ENCODE results near the gene VASP.
"Not testable (repeated sequence)": the region's sequence is repeated elsewhere in the genome, so short reads cannot be mapped to it uniquely, and the experiment has no call there.

VASP gene

DNA sequence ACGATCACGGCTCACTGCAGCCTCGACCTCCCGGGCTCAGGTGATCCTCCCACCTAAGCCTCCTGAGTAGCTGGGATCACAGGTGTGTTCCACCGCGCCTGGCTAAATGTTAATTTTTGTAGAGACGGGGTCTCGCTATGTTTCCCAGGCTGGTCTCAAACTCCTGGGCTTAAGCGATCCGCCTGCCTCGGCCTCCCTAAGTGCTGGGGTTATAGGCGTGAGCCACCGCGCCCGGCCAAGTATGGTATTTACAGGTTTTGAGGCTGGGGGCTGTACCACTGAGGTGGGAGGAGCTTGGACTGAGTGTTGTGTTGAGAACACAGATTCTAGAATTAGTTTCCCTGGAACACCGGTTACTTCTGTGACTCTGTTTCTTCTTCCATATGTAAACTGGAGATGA, 9.5 kb upstream of the VASP start:
- DNase-seq, result no peak

DNA sequence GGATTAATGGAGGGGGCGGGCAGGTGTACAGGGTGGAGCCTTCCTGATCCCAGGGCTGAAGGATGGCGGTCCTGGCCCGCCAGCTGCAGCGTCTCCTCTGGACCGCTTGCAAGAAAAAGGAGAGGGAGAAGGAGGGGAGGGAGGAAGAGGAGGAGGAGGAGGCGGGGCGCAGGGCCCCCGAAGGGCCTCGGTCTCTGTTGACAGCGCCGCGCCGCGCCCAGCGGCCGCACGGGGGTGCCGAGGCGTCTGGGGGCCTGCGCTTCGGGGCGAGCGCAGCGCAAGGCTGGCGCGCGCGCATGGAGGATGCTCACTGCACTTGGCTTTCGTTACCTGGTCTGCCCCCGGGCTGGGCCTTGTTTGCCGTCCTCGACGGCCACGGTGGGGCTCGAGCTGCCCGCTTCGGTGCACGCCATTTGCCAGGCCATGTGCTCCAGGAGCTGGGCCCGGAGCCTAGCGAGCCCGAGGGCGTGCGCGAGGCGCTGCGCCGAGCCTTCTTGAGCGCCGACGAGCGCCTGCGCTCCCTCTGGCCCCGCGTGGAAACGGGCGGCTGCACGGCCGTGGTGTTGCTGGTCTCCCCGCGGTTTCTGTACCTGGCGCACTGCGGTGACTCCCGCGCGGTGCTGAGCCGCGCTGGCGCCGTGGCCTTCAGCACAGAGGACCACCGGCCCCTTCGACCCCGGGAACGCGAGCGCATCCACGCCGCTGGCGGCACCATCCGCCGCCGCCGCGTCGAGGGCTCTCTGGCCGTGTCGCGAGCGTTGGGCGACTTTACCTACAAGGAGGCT, 8.7 kb upstream of the VASP start, which contains the start of gene PPM1N:
PPM1N (plus strand) TSS at position 33 of the 785 bp plus-strand sequence; CDS start at position 63, 30 bp downstream.
- DNase-seq, result peak; percentile 11 to 19

DNA sequence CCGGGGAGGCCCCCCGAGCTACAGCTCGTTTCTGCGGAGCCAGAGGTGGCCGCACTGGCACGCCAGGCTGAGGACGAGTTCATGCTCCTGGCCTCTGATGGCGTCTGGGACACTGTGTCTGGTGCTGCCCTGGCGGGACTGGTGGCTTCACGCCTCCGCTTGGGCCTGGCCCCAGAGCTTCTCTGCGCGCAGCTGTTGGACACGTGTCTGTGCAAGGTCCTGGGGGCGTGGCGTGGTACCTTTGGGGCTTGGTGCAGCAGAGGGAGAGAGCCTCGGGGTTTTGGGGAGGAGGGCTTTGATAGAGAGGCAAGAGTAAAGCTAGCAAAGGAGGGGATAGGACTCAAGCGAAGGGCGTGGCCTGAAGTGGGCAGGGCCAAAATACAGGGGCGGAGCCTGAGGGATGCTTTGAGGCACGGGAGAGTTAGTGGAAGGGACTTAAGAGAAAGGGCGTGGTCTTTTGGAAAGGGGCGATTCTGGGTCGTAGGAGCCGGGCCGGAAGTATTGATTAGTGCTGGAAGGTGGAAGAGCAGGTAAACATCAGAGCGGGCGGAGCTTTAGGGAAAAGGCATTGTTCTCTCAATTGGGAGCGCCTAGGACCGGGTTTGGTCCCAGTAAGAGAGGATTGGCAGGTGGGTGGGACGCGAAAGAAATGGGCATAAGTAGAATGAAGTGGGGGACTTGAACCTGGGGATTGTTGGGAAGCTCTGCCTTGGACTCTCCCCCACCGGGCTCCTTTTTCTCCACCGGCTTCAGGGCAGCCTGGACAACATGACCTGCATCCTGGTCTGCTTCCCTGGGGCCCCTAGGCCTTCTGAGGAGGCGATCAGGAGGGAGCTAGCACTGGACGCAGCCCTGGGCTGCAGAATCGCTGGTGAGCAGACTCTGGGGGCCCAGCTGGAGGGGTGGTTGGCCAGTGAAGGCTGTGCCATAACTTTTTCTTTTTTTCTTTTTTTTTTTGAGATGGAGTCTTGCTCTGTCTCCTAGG, 7.8 kb upstream of the VASP start:
- no peak for DNase-seq

DNA sequence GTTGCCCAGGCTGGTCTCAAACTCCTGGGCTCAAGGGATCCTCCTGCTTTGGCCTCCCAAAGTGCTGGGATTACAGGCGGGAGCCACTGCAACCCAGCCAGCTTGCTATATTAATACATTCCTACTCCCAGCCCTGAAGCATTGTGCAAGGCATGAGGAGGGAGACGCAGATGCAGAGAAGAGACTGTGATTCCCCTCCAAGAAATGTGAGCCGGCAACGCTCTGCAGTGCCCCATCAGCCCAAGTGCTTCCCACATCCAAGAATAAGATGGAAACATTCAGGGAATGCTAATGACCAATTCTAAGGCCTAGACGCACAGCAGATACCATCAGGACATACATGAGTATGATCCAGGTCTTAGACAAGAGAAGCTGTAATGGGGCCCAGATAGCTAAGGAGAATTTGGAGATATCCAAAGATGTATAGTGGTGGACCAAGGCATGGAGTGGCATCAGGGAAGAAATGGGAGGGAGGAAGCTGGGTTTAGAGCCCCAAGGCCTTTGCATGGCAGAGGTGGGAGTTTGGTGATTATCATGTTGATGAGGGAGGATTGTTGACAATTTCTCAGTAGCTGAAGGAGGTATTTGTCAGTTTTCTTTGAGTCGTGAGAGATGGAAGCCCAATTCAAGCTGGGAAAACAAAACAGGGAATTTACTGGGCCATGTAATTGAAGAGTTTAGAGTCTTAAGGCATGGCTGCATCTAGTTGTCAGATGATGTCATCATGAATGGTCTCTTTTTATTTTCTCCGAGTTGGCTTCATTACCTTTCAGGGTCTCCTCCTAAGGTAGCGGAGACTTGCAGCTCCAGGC, 6.2 kb upstream of the VASP start:
- DNase-seq, result no peak

DNA sequence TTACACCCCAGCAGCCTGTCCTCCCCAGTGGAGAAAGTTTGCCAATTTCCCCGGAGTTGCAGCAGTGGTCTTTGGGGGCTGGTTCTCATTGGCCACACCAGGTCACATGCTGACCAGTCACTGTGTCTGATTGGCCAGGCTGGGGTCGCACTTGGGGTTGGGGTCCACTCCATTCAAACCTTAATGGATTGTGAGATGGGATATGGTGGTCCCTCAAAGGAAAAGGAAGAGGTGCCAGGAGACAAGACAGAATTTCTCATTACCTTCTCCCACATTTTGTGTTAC, 5.6 kb upstream of the VASP start:
- no peak for DNase-seq

DNA sequence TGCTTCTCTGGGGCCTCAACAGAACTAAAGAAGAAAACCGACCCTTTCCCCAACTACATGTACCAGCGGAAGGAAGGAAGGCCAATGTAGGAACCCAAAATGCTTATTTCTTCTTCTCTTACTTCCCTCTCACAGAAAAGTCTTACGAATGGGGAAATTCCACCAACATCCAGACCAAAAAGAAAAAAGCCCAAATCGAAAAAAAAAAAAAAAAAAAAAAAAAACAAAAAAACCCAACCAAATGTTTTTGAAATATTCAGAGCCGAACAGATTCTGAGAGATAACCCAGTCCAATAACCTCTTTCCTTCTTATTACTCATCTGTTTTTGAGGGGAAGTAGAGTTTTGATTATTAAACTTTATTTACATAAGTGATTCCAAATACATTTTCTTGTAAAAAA, 5.2 kb upstream of the VASP start:
- DNase-seq, result no peak

DNA sequence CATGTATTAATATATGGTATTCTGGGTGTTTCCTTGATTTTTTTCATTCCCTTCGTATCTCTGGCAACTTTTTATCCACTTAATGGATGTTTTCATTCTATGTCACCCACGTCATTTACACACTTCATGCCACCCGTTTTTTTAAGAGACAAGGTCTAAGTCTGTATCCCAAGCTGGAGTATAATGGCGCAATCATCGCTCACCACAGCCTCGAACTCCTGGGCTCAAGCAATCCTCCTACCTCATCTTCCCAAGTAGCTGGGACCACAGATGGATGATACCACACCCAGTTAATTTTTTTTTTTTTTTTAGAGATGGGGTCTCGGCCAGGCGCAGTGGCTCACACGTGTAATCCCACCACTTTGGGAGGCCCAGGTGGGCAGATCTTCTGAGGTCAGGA, 3.4 kb upstream of the VASP start:
- no peak for DNase-seq

DNA sequence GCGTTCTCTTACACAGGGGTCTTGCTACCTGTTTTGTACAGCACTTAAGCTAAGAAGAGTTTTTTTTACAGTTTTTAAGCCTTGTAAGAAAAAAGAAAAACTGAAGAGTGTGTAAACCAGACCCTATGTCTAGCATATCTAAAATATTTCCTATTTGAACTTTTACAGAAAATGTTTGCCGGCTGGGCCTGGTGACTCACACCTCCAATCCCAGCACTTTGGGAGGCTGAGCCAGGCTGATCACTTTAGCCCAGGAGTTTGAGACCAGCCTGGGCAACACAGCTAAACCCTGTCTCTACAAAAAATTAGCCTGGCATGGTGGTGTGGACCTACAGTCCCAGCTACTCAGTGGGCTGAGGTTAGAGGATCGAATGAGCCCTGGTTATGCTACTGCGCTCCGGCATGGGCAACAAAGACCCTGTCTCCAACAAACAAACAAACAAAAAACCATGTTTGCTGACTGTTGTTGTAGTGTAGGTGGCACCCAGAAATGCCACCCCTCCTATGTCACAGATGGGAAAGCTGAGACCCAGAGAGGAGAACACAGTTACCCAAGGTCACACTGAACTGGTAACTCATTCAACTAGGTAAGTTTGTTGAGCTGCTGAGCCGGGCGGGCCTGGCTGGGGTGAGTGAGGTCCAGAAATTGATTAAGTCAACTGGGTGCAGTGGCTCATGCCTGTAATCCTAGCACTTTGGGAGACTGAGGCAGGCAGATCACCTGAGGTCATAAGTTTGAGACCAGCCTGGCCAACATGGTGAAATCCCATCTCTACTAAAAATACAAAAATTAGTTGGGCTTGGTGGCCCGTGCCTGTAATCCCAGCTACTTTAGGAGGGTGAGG, 1.9 kb upstream of the VASP start:
- DNase-seq, result no peak

DNA sequence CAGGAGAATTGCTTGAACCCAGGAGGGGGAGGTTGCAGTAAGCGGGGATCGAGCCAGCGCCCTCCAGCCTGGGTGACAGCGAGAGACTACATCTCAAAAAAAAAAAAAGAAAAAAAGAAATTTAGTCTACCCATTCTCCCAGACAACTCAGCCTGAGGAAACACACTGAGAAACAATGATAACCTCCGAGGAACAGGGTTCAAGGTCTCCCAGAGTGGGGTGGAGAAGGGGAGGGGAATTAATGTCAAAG, 1.4 kb upstream of the VASP start:
- no peak for DNase-seq

DNA sequence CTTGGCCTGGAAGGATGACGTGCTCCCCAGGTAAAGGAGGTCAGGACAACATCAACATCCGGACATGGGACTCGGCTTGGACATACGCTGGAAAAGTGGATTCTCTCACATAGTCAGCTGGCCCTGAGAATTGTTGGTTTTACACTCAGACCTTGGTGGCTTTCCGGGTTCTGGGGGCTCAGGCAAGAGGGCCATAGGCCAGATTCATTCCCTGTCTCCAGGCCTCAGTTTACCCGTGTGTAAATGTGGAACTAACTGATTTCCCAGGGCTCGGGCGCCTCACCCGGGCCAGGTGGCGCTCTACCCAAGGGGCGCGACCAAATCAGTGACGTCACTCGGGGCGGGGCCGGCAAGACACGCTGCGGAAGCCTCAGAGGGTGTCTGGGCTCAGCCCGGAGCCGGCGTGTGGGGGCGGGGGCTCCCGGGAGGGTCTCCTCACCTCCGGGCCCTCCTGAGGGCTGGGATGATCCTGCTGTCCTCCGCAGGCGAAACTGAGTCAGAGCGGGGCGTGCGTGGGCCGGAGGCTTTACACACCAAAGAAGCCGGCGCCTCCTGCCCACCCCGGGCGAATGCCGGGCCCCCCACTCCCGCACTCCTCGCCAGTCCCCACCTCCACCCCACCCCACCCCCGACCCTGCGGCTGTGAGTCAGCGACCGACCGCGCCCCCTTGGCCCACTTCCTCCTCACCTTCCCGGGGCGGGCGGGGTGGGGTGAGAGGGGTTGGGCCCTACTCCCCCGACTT, 862 bp upstream of the VASP start:
- DNase-seq, result peak; percentile 76 to 78

DNA sequence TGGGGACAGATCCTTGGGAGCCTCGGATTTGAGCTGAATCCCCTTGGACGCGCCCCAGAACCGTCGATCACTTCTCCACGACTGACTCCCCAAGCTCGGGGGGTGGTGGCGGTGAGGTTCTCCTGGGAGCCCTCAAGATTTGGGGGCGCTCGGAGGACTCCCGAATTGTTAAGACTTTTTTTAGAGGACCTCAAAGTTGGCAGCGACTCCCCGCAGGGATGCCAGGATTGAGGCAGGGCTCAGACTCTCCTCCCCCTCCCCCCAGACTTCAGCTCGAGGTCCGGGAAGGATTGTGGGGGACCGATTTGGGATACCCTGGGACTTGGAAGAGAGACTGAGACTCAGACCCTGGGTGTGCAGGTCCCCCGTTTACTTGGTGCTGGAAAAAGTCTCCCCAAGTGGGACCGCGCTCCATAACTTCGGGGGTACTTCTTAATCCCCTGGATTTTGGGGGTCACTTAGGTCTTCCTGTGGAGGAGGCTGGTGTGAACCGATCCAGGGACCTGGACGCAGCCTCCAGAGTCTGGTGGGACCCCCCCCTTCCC, 665 bp downstream of the VASP start:
- DNase-seq, result no peak

DNA sequence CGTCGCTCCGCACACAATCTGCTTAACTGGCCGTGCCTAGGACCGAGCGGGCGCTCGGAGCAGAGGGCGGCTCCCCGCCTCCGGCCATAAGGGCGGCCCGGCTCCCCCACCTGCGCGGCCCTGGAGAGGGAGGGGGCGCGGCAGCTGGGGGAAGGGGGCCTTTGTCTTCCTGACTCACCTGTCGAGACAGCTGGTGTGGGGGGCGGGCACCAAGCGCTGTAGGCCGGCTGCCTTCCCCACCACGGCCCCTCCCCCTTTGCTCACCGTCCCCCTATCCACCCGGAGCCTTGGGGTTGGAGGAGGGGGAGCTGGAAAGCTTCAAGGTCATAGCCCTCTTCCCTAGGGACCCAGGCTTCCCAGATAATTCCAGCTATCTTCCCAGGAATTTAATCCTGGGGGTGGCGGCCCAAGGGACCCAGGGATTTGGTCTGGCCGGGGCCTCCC, 1.2 kb downstream of the VASP start:
- DNase-seq, result no peak

DNA sequence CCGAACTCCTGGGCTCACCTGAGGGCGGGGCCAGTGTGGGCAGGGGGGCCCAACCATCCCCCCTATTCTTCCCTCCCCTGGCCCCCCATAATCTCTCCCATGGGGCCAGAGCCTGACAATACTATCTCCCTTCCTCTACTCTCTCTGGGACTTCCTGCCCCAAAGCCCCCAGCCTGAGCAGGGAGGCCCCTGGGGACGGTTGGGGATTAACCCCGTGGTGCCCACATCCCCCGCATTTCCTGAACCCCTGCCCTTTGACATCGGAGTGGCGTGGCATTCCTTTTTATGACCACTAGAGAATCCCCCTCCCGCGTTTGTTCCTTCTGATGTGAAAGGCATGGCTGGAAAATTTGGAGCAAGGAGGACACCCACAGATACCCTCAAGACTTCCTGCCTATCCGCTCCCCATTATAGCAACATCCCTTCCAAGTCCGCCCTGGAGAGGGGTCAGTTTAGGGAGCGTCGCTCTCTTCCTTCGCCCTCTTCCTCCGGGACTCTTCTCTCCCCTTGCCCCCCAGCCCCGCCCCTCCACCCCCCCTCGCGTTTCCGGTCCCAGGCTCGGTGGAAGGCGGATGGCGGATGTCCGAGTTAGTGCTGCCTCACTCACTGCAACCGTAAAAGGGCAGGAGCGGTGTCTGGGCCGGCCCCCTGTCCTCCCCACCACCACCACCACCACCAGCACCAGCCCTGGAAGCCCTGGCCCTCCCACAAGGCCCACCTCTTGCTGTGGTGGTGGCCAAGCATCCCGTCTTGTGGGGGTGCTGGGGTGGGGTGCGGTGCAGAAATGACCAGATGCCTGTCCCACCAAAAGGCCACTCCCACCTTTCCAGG, 1.8 kb downstream of the VASP start:
- DNase-seq, result peak; percentile 53 to 54

DNA sequence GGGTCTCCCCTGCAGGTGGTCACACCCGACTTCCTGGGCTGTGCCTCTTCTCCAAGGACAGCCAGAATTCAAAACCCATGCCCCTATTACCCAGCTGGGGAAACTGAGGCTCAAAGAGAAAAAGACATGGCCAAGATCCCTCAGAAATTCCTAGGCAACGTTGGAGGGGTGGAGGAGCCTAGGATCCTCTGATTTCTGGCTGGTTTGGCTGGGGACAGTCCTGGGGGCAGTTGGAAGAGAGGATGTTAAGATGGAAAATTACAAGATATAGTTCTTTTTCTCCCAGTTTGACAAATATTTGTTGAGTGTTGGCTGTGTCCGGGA, 2.4 kb downstream of the VASP start:
- no peak for DNase-seq

DNA sequence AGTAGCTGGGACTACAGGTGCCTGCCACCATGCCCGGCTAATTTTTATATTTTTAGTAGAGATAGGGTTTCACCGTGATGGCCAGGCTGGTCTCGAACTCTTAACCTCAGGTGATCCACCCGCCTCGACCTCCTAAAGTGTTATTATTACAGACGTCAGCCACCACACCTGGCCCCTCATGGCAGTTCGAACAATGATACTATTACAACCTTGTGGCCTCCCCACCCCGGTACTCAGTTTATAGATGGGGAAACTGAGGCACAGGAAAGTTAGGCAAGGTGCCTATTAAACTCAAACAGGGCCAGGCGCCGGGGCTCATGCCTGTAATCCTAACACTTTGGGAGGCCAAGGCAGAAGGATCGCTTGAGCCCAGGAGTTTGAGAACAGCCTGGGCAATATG, 3.1 kb downstream of the VASP start:
- not testable (repeated sequence) for DNase-seq

DNA sequence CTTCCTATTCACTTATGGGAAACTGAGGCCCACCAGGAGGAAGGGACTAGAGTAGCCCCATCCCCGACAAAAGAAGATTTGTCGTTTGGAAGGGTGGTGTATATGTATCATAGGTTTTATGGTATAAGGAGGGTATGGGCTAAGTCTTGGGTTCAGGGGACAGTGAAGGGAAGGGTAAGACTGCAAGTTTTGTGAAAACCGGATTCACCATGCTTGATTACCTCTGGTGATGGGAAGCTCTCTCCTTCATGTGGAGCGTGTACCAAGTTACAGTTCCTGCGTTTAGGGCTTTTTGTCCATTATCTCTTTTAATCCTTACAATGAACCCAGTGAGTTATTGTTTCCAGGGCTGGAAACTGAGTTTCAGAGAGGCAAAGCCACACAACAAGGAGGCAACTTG, 3.8 kb downstream of the VASP start:
- no peak for DNase-seq

DNA sequence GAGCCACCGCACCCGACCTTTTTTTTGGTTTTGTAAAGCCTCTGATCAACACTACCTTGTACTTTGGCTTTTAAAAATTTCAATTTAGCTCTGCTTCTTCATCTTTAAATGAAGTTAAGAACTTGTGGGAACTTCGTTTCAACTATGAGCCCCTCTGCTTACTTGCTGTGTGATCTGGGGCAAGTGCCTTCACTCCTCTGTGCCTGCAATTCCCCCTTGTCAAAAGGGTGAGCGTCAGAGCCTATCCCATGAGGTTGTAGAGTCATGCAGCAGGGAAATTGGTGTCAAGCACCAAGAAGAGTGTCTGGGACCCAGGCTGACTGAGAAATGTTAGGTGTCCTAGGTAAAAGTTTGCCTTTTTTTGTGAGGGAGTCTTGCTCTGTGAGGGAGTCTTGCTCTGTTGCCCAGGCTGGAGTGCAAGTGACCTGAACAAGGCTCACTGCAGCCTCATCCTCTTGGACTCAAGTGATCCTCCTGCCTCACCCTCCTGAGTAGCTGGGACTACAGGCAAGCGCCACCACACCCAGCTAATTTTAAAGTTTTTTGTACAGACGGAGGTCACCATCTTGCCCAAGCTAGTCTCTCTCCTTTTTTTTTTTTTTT, 5.7 kb downstream of the VASP start:
- DNase-seq, result no peak

DNA sequence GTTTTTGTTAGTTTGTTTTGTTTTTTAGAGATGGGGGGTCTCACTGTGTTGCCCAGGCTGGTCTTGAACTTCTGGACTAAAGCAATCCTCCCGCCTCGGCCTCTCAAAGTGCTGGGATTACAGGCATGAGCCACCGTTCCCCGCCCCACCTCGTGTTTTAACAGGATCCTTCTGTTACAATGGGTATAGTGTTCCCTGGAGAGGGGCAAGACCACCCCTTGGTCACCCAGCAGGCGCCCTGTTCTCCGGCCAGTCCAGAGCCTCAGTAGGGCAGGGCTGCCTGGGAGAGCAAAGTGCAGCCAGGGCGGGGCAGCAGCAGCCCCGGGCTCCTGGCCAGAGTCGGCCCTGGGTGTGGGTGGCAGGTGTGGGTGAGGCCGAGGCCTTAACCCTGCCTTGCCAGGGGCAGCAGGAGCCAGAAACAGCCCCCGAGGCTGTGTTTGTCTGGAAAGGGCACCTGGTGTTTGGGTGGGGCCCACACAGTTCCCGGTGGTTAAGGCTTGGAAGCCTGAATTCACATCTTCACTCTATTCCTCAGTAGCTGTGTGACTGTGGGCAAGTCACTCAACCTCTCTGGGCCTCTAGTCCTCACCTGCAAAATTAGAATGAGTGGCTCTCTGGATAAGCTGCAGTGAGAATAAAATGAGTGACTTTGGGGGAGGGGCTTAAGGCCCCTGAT, 7.2 kb downstream of the VASP start:
- DNase-seq, result no peak

DNA sequence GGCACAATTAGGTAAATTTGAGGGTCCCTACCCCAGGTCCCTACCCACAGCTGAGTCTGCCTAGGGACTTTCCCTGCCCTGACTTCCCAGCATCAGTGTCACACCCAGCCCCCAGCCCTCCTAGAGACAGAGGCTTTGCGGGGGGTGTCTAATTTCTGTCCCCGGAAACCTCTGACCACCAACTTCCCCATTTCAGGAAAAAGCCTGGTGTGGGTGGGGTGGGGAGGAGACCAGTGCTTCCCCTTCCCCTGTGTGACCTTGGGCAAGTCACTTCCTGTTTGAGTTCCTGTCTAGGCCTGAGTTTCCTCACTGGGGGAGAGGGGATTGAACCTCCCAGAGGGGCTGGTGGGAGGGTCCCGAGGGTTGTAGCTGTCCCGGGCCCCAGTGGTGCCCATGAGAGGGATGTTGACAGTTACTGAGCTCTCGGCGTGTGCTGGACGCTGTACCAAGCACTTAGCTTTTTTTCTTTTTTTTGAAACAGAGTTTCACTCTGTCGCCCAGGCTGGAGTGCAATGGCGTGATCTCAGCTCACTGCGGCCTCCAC, 7.9 kb downstream of the VASP start:
- DNase-seq, result peak; percentile 96

Measured in Kasumi-1 (cell line).